Activated CD8-positive, alpha-beta memory T cell treated with anti-CD3 and anti-CD28 coated beads, Interleukin-2, amount 50 U/mL, for 48 hours (primary cell): ENCODE measurements around the gene SPIRE2.
A peak's percentile ranks its signal among the peaks of the same experiment; 100 is the strongest.
"Not testable (repeated sequence)": the region's sequence is repeated elsewhere in the genome, so short reads cannot be mapped to it uniquely, and the experiment has no call there.

Experiments used
- DNase-seq: peaks from one replicate; pipeline ENCODE4 v3.0.0-alpha.2; 2020

The SPIRE2 gene

GRCh38 chr16:89828199-89828869 lies at the start of gene SPIRE2:
Gene SPIRE2, plus strand, starts transcription at chr16:89828475. Its CDS starts 76 bp downstream, at chr16:89828551.
- DNase-seq = peak; percentile 82

- DNase-seq = no peak
Observed at GRCh38 chr16:89779231-89779908, 48.9 kb upstream of the SPIRE2 start.

GRCh38 chr16:89779909-89780305 lies 48.4 kb upstream of the SPIRE2 start:
- no peak for DNase-seq

GRCh38 chr16:89782489-89782888 lies 45.8 kb upstream of the SPIRE2 start:
- DNase-seq = no peak

GRCh38 chr16:89783952-89784351 lies 44.3 kb upstream of the SPIRE2 start:
- DNase-seq = not testable (repeated sequence)

- DNase-seq = no peak
Observed at GRCh38 chr16:89784406-89784805, 43.9 kb upstream of the SPIRE2 start.

GRCh38 chr16:89785523-89786155 lies 42.6 kb upstream of the SPIRE2 start:
- DNase-seq = no peak

GRCh38 chr16:89786474-89787364 lies 41.6 kb upstream of the SPIRE2 start:
- DNase-seq = no peak

- DNase-seq = no peak
Observed at GRCh38 chr16:89787365-89787805, 40.9 kb upstream of the SPIRE2 start.

- DNase-seq = no peak
Observed at GRCh38 chr16:89791278-89791995, 36.8 kb upstream of the SPIRE2 start.

GRCh38 chr16:89793092-89793491 lies 35.2 kb upstream of the SPIRE2 start:
- DNase-seq = peak; percentile 59

- no peak for DNase-seq
Observed at GRCh38 chr16:89793955-89794354, 34.3 kb upstream of the SPIRE2 start.

- no peak for DNase-seq
Observed at GRCh38 chr16:89795676-89796075, 32.6 kb upstream of the SPIRE2 start.

GRCh38 chr16:89796104-89796503 lies 32.2 kb upstream of the SPIRE2 start:
- DNase-seq = no peak

- DNase-seq = no peak
Observed at GRCh38 chr16:89798126-89798525, 30.1 kb upstream of the SPIRE2 start.

- no peak for DNase-seq
Observed at GRCh38 chr16:89798832-89799370, 29.4 kb upstream of the SPIRE2 start.

GRCh38 chr16:89801800-89802199 lies 26.5 kb upstream of the SPIRE2 start:
- no peak for DNase-seq

- no peak for DNase-seq
Observed at GRCh38 chr16:89805136-89805905, 23.0 kb upstream of the SPIRE2 start.

- not testable (repeated sequence) for DNase-seq
Observed at GRCh38 chr16:89806589-89807193, 21.6 kb upstream of the SPIRE2 start.

- no peak for DNase-seq
Observed at GRCh38 chr16:89808475-89808874, 19.8 kb upstream of the SPIRE2 start.

GRCh38 chr16:89811321-89811720 lies 17.0 kb upstream of the SPIRE2 start:
- DNase-seq = no peak
